Ishikawa (cell line): ENCODE data around the gene KRTAP4-4.

Experiments used
- CEBPB ChIP-seq: IDR thresholded peaks from 2 replicates; pipeline ENCODE4 v1.6.1; 2012
- EP300 ChIP-seq: IDR thresholded peaks from 2 replicates; pipeline ENCODE4 v1.6.1; 2012; ENCODE audit warnings: borderline replicate concordance
- RAD21 ChIP-seq: IDR thresholded peaks from 2 replicates; pipeline ENCODE4 v1.6.1; 2012; ENCODE audit warnings: low read depth
- TAF1 ChIP-seq: IDR thresholded peaks from 2 replicates; pipeline ENCODE4 v1.6.1; 2012; ENCODE audit warnings: low read depth, mild to moderate bottlenecking
- YY1 ChIP-seq: IDR thresholded peaks from 2 replicates; pipeline ENCODE4 v1.6.1; 2012; ENCODE audit warnings: low read depth
- TF ChIP-seq, protein P1 (sequence below): IDR thresholded peaks from 2 replicates; pipeline ENCODE4 v1.6.1; 2012; ENCODE audit warnings: low read depth, mild to moderate bottlenecking
- TF ChIP-seq, protein P2 (sequence below): IDR thresholded peaks from 2 replicates; pipeline ENCODE4 v1.6.1; 2012

DNA sequence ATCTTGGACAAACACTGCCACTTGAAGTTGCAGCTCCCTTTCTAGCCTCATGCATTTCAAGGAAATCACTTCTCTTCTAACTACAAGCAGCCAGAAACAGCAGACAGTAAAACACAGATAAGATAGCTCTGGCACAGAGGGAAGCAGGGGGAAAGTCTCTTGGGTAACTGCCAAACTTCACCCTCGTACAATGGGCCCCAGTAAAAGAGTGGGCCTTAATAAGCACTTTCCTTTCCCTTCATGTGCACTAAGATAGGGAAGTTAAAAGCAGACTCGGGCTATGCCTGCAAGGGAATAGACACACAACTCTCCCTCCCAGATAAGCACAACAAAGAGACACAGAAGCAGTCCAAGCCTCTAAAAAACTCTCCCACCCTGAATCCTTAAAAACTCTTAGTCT lies 6.7 kb downstream of the KRTAP4-4 start:
- TF ChIP-seq, protein P1, sequence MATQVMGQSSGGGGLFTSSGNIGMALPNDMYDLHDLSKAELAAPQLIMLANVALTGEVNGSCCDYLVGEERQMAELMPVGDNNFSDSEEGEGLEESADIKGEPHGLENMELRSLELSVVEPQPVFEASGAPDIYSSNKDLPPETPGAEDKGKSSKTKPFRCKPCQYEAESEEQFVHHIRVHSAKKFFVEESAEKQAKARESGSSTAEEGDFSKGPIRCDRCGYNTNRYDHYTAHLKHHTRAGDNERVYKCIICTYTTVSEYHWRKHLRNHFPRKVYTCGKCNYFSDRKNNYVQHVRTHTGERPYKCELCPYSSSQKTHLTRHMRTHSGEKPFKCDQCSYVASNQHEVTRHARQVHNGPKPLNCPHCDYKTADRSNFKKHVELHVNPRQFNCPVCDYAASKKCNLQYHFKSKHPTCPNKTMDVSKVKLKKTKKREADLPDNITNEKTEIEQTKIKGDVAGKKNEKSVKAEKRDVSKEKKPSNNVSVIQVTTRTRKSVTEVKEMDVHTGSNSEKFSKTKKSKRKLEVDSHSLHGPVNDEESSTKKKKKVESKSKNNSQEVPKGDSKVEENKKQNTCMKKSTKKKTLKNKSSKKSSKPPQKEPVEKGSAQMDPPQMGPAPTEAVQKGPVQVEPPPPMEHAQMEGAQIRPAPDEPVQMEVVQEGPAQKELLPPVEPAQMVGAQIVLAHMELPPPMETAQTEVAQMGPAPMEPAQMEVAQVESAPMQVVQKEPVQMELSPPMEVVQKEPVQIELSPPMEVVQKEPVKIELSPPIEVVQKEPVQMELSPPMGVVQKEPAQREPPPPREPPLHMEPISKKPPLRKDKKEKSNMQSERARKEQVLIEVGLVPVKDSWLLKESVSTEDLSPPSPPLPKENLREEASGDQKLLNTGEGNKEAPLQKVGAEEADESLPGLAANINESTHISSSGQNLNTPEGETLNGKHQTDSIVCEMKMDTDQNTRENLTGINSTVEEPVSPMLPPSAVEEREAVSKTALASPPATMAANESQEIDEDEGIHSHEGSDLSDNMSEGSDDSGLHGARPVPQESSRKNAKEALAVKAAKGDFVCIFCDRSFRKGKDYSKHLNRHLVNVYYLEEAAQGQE, result no peak
- no peak for TF ChIP-seq CEBPB
- TF ChIP-seq TAF1, result no peak
- no peak for TF ChIP-seq YY1
- TF ChIP-seq, protein P2, sequence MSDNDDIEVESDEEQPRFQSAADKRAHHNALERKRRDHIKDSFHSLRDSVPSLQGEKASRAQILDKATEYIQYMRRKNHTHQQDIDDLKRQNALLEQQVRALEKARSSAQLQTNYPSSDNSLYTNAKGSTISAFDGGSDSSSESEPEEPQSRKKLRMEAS, result no peak
- TF ChIP-seq RAD21, result no peak
- no peak for TF ChIP-seq EP300
